GM10266 (cell line): ENCODE data around the gene ZNF362.
A peak's percentile ranks its signal among the peaks of the same experiment; 100 is the strongest.

ENCODE experiments used
- DNase-seq: peaks from one replicate; pipeline ENCODE4 v3.0.0; 2012; ENCODE audit errors: extremely low spot score
- CTCF ChIP-seq: IDR thresholded peaks from 2 replicates; pipeline ENCODE4 v1.5.1; 2012; ENCODE audit warnings: mild to moderate bottlenecking, low read depth; ENCODE audit not compliant: control insufficient read depth, insufficient read depth; ENCODE audit errors: missing control alignments

ZNF362 gene

GRCh38 chr1:33247545-33247944 lies 8.7 kb upstream of the ZNF362 start:
- DNase-seq: no peak
- no peak for TF ChIP-seq CTCF

- no peak for DNase-seq
- TF ChIP-seq CTCF: no peak
Measured at GRCh38 chr1:33248244-33248643, 8.0 kb upstream of the ZNF362 start.

- DNase-seq: no peak
- TF ChIP-seq CTCF: no peak
Measured at GRCh38 chr1:33249422-33249821, 6.9 kb upstream of the ZNF362 start.

GRCh38 chr1:33250217-33250616 lies 6.1 kb upstream of the ZNF362 start:
- DNase-seq: no peak
- TF ChIP-seq CTCF: no peak

GRCh38 chr1:33250724-33251123 lies 5.6 kb upstream of the ZNF362 start:
- no peak for DNase-seq
- no peak for TF ChIP-seq CTCF

- TF ChIP-seq CTCF: no peak
- DNase-seq: no peak
Measured at GRCh38 chr1:33254491-33254890, 1.8 kb upstream of the ZNF362 start.

- DNase-seq: peak; percentile 77
- no peak for TF ChIP-seq CTCF
Measured at GRCh38 chr1:33255347-33256220, 708 bp upstream of the ZNF362 start.
